Measurements from ENCODE around the gene AHSA1. TPM values are rescaled to one million over a fixed set of nuclear protein-coding genes. Genes with fewer than 3 reads are reported as not detected.

The AHSA1 gene
- total RNA-seq, 1 donor from 2014 or later, result 121 TPM

DNA sequence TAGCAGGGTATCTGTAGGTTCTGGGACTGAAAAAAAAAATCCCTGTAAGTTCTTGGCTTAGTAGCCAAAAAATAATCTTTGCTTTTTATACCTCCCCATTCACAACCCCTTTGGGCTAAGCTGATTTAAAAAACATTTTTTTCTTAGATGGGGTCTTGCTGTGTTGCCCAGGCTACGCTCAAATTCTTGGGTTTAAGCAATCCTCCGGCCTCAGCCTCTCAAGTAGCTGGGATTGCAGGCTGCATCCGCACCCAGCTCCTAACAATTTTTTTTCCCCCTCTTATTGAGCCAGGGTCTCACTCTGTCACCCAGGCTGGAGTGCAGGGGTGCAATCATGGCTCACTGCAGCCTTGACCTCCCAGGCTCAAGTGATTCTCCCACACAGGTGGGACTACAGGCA, 49.9 kb downstream of the AHSA1 start:
- DNase-seq (ENCODE audit: extremely low read depth, low read depth, low spot score), result no peak

DNA sequence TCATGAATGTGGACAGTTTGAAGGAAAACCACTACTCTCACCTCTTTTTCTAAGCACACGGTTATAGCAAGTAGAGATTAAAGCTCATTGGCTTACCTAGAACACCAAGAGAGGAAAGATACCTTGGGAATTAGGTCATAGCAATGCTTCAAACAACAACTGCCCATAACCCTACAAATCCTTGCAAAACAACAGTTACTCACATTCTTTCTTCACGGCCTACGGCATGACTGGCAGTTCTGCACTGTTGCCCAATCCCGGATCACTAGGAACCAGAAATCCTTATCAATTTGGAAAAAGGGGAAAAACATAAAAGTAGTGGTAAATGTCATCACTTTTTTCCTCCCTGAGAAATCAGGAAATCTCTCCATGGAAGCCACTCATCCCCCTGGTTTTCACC, 50.4 kb downstream of the AHSA1 start:
- DNase-seq (ENCODE audit: extremely low read depth, low read depth, low spot score), result no peak

DNA sequence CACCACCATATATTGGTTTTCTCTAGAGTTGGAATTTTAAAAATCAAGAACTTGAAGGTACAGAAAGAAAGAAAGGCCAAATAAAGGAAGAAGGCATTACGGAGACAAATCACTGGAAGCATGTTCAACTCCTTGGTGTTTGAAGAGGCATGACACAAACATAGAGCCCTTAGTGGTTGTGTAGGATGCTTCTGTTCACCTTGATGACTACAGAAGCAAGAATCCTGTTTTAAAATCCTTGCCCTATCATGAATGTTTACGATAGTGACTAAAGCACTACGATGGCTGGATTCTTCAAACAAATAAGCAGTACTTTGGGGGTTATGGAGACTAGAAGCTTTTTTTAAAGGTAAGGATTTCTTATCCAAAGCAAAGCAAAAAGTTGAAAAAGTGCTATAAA, 51.0 kb downstream of the AHSA1 start:
- DNase-seq (ENCODE audit: extremely low read depth, low read depth, low spot score), result no peak

DNA sequence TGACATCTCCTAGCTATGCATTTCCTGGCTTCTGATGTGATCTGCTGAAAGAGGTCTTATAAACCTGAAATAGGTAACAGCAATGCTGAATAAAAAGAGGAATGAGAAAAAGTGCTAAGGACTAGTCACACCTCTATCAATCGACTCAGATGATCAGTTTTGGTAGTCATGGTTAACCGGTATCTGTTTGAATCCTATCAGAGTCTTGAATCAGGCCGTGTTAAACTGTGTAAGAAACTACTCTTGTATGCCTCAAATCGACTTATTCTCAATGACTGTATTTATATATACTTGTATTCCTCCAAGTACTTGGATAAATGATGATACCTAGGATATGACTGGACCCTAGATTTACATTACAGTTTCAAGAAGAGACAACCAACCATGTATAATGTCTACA, 51.5 kb downstream of the AHSA1 start:
- no peak for DNase-seq (ENCODE audit: extremely low read depth, low read depth, low spot score)

DNA sequence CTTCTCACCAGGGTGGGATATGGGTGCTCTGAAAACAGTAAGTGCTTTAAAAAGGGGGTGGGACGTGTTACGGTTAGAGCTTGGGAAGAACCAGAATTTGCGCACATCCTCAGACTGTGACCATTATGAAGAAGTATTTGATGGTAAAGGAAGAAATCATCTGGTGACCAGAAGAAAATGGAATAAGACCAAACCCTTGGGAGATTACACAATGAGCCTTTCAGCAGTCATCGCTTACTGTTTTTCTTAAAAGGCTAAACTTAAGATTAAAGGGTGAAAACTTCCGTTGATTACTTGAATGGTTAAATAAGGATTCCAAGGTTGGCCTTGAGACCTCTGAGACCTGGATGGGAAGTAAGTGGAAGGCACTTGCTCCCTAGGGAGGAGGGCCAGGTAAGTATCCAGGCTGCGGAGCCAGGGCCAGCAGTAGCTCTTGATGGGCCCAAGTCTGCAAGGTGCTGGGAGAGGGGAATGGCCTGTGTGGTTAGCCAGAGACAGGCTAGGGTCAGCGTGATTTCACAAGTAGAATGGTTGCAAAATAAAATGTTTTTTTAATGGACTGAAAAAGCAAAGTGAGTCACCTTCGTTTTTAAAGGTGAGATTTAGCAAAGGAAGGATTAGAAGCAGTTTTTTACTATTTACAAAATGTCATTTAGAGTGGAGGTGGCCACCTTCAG, 53.7 kb downstream of the AHSA1 start:
- no peak for DNase-seq (ENCODE audit: extremely low read depth, low read depth, low spot score)

DNA sequence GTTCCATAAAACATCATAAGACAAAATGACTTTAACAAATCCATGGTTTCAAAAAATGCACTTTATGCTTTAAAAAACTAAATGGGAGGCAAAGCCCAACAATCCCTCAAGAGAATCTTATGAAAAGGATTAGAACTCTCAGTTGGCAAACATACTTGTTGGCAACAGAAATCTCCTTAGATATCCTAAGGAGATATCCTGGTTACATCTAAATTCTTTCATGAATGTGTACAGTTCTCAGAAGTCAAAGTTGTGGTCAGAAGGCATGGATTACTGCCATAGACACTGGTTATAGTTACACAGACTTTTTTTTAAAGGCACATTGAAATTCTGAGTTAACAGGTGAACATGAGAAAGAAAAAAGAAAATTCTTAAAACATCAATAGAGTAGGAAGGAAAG, 58.2 kb downstream of the AHSA1 start:
- DNase-seq (ENCODE audit: extremely low read depth, low read depth, low spot score), result no peak

Other genes with a start within 250 kb of the AHSA1 start
- gene NGB, start 186.9 kb upstream of the AHSA1 start, total RNA-seq, result not detected in 2 replicates
- gene POMT2, start 137.2 kb upstream of the AHSA1 start, total RNA-seq, result 14.6 and 34.3 TPM in 2 replicates
- gene GSTZ1, start 137.1 kb upstream of the AHSA1 start, total RNA-seq, result 16.0 and 20.2 TPM in 2 replicates
- gene TMED8, start 81.0 kb upstream of the AHSA1 start, total RNA-seq, result 8.9 and 10.7 TPM in 2 replicates
- gene SAMD15, start 80.7 kb upstream of the AHSA1 start, total RNA-seq, result 1.1 and 3.3 TPM in 2 replicates
- gene NOXRED1, start 34.6 kb upstream of the AHSA1 start, total RNA-seq, result 0.12 TPM in 1 of 2 replicates, not detected in the other
- 29.1 and 29.6 TPM in 2 replicates for gene VIPAS39, start 492 bp upstream of the AHSA1 start, total RNA-seq
- gene ISM2, start 40.7 kb downstream of the AHSA1 start, total RNA-seq, result 0.41 TPM in 1 of 2 replicates, not detected in the other
- gene SPTLC2, start 158.5 kb downstream of the AHSA1 start, total RNA-seq, result 42.6 and 60.3 TPM in 2 replicates
- 11.9 and 13.3 TPM in 2 replicates for gene ALKBH1, start 249.9 kb downstream of the AHSA1 start, total RNA-seq

Data from glomerular endothelial cell (primary cell).